HG03571 (cell line): ENCODE results near the gene FANCE.
"Not testable (repeated sequence)": the region's sequence is repeated elsewhere in the genome, so short reads cannot be mapped to it uniquely, and the experiment has no call there.

Source experiments
- ATAC-seq: cut with Tn5 transposase; IDR thresholded peaks from one replicate; pipeline ENCODE4 v1.9.1; 2021; ENCODE audit not compliant: unreplicated experiment

Gene FANCE

DNA sequence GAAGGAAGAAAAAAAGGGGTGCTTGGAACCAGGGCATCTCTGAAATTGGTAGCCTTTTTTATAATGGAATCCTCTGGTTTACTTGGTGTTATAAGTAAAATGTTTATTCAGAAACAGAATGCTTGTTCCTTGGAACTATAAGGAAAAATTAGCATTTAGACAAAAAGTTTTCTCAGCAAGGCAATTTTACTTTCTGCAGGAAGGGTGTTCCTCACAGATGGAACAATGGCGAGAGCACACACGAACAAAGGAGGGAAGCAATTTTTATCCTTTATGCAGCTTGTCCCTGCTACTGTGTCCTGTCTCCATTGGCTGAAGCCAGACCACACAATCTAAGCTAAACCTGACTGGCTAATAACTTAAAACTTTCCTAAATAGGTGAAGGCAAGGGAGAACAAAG lies 22.7 kb upstream of the FANCE start:
- ATAC-seq, result no peak

DNA sequence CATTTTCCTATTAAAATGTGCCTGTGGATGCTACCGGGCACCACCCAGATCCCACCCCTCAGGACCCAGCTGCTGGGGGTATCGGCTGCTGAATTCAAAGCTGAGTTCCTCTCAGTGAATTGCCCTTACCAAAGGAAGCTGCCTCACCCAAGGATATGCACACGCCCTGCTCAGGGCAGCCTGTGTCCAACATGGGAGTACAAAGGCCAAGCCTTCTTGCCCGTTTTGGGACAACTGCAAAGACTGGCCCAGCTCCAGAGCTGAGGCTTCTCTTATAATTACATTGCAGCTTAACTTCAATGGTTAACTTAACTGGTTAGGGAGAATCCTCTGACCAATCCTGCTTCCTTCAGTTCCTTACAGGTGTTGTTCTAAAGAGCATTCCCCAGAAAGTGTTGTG lies 19.8 kb upstream of the FANCE start:
- ATAC-seq, result no peak

DNA sequence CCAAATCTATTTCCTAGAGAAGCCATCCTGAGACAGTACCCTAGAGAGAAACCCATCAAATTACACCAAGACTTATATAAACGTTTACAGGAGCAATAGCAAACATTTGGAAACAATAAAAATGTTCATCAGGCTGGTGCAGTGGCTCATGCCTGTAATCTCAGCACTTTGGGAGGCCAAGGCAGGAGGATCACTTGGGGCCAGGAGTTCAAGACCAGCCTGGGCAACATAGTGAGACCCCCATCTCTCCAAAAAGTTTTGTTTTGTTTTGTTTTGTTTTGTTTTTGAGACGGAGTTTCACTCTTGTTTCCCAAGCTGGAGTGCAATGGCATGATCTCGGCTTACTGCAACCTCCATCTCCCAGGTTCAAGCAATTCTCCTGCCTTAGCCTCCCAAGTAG lies 19.4 kb upstream of the FANCE start:
- not testable (repeated sequence) for ATAC-seq

DNA sequence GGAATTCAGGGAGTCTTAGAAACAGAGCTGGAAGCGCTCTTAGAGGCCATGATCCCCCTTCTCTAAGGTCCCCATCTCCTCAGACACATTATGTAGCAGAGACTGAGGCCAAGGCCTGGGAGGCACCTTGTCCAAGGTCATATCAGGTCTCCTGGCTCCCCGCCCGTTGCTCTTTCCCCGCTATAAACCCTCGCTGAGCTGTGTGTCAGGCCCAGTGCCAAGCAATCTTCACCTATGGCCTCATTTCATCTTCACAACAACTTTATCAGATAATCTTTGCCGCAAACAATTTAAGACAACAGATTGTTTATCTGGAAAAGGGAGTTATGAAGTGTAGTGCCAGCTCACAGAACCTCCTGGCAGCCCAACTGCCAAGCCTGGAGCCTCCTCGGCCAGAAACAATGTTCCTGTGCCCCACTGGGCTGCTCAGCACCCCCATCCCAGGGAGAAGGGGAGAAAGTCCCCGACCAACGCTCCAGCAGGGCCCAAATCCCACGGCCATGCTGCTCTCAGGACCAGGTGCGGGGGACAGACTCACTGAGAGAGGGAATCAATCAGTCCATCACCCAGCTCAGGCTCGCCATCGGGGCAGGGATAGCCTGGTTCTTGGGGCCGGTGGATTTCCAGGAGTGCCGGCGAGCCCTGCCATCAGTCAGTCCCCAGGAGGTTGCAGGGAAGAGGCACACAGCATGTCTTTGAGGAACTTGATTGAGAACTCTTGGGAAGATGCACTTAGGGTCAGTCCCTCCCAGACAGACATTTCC lies 16.9 kb upstream of the FANCE start:
- no peak for ATAC-seq

DNA sequence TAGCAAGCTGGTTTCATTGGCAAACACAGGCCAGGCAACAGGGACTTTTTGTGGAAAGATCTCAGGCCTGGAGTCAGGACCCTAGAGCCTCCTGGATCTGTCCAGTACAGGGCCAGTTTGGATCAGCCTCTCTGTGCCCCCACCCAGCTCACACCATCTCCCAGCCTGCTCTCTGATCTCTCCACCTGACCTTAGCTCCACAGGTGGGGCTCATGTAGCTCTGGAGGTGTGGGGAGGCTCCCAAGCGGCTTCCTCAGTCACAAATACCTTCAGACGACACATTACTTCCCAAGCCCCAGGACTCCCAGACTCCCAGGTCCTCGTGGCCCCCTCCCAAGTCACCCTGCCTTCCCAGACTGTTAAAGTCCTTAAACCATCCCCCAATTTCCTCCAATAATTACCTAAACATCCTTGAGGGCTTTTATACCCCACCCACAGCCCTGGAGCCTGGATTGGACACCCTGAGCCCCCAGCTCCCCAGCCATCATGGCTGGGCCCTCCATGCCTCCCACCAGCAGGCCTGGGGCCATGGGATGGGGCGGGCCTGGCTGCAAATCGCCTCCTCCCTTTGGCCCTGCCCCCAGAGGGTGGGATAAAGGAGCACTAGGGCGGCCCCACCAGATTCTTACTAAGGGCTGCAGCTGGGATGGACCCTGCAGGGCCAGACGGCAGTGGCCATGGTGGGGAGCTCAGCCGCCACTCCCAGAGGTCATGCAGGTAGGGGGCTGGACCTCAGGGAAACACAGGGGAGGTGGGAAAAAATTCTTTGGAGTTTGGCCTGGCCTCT lies 15.9 kb upstream of the FANCE start:
- ATAC-seq, result no peak

DNA sequence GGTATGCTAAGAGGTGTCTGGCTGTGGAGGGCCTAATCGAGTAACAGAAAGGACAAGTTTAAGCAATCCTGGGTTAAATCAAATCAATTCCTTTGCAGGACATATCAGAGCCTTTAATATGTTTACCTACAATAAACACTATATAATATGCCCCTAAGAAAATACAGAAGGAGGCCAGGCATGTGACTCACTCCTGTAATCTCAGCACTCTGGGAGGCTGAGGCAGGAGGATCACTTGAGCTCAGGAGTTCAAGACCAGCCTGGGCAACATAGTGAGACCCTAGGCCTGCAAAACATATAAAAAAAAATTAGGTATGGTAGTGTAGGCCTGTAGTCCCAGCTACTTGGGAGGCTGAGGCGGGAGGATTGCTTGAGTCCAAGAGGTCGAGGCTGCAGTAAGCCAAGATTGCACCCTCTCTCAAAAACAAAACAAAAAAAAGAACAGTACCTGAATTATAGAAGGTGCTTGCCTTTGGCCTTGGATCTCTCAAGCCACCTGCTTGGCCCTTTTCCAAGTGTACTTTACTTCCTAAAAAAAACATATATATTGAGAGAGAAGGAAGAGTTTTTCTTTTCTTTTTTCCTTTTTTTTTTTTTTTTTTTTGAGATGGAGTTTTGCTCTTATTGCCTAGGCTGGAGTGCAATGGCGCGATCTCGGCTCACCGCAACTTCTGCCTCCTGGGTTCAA lies 13.6 kb upstream of the FANCE start:
- ATAC-seq, result not testable (repeated sequence)

DNA sequence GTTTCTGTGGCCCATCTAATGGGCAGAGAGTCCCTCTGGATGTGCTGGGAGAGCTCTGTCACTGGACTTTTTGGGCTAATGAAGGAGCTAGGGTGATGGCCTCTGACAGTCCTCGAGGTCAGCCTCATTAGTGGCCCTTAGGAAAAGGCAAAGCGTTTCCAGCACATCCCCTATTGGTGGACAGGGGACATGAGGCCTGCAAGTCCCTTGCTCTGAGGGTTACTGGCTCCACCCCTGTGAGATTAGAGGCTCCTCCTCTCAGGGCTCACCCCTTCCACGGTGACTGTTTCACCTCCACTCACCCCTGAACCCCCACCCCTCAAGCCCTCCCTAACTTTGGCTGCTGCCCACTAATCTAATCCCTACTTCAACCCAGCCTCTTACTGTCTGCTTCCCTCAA lies 12.8 kb upstream of the FANCE start:
- no peak for ATAC-seq

DNA sequence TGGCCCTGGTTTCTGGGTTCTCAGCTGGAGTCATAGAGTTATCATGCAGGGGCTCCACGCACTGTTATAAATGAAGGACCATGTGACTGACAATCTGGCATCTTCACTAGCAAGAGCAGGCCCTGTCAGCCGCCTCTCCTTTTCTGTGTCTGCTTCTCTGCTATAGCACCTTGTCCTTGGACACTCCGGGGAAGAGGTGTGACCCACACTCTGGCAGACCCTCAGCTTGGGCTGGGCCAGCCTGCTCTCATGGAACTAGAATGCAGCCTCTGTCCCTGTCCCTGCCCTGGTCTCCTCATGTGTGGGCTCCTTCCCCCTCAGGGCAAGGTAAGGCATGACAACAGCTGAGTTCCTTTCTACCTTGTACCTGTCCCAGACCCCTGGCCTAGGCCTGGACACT lies 10.9 kb upstream of the FANCE start:
- no peak for ATAC-seq

DNA sequence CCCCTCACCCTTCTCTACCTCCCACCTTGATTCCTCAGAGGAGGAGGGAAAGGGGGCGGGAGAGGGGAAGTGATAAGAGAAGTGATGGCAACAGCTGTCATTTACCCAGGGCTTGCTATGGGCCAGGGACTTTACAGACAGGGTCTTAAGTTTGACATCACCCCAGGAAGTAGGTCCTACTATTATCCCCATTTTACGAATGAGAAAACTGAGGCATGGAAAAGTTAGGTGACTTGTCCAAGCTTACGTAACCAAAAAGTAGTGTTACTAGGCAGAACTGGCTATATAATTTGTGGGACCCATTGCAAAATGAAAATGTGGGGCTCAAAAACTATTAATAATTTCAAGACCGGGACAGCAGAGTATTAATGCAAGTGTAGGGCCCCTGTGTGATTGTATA lies 10.5 kb upstream of the FANCE start:
- no peak for ATAC-seq

DNA sequence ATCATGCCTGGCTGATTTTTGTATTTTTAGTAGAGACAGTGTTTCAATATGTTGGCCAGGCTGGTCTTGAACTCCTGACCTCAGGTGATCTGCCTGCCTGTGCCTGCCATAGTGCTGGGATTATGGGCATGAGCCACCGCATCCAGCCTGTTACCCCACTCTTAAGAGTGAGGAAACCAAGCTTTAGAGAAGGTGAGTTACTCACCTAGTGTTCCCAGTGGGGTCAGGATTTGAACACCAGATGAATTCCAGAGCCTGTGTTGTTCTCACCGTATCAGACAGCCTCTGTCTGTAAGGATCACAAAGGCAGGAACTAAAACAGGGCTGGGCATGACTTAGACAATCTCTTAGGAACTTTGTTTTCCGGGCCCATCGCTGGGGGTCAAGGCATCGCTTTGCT lies 9.4 kb upstream of the FANCE start:
- no peak for ATAC-seq

DNA sequence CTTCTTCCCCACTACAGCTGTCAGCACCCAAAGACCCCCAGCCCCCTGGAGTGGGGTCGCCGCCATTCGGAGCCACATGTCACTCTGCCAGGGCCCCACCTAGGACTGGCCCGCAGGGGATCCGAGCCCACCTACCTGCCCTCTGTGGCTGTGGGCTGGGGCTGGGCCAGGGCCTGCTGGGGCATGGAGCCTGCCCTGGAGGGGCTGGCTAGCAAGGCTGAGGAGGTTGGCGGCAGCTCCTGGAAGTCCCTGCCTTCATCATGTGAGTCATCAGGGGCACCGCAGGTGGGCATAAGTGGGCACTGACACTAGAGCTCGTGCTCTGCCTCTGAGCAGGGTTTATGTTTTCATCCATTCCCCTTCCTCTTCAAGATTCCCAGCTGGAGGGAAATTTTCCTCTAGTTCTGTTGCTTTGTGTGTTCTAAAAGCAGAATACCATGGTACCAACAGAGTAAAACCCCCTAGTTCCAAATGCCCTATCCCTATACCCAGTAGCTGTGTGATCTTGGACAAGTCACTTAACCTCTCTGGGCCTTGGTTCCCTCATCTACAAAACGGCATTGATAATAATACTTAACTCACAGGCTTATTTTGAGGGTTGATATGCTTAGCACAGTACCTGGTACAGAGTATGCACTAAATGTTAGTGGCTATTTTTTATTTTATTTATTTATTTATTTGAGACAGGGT lies 8.7 kb upstream of the FANCE start:
- no peak for ATAC-seq

DNA sequence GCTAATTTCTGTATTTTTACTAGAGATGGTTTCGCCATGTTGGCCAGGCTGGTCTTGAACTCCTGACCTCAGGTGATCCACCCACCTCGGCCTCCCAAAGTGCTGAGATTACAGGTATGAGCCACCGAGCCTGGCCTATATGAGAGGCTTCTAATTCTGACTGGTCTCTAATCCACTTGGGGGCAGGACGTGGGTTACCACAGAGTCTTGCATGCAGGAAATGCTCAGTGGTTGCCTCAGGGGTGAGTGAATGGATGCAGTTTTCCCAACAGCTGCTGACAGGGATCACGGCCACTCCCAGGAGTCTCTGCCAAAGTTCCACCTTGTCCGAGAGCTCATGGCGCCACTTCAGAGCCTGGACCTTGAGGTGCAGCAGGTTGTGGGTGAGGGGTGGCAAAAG lies 6.4 kb upstream of the FANCE start:
- ATAC-seq, result no peak

DNA sequence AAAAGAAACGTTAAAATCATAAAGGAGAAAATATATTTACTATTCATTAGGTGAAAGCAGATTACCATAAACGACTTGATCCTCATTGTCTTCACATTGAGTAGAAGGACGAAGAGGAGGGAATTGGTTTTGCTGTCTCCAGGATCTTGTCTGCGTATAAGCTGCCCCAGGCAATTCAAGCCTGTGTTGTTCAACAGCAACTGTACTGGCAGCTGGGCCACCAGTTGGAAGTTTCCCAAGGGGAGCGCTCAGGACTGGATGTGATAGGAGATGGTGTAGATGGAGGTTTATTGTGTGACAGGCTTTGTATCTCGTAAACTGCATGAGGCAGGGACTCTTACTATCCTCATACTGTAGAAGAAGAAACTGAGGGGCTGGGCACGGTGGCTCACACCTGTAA lies 3.9 kb upstream of the FANCE start:
- no peak for ATAC-seq

DNA sequence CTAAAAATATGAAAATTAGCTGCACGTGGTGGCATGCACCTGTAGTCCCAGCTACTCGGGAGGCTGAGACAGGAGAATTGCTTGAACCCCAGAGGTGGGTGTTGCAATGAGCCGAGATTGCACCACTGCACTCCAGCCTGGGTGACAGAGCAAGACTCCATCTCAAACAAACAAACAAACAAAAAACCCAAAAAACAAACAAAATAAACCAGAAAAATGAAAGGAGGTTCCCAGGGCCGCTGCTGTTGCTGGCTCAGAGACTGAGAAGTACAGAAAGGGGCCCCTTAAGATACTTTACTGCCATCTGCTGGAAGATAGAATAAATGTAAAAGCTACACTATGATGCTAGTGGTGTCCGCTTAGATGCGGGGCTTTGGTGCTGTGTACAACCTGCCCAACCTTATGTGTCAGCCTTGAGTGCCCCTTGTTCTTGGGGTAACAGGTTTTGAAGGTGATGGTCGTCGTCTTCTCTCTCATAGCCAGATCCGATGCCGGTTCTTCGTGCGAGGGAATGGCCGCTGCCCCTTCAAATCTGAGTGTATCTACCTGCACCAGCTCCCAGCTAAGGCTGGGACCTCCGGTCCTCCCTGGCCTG lies 2.8 kb upstream of the FANCE start:
- no peak for ATAC-seq

DNA sequence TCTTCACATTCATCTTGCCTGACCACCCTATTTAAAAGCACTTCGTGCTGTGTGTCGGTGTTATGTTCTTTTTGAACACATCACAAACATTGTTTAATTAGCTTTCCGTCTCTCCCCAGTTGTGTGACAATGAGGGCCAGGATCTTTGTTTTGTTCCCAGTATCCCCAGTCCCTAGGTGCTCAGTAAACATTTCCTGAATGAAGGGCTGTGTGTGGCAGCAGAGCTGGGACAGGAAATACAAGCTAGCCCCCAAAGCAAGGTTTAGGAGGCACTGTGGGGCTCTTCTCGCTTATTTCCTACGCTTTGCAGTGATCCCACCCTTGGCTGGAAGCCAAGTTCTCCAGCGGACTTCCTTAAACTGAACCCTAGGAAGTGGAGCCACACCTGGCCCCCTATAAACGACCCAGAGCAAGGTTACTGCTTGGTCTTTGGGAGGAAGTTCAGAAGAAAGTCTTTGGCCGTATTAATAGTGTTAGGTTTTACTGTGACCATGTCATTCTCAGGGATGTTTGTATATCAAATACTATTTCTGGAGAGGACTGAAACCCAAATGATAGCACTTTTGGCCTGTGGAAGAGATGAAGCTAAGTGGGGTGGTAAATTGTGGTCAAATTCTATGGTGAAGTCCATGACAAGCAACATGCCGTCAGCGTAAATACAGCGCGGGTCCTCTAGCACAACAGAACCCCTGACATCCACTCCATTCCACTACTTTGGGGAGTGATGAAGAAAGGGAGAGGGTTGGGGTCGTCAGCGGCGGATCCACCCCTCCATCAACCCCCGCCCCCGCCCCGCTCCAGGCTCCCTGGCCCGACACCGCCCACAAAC lies 570 bp upstream of the FANCE start:
- ATAC-seq, result no peak

DNA sequence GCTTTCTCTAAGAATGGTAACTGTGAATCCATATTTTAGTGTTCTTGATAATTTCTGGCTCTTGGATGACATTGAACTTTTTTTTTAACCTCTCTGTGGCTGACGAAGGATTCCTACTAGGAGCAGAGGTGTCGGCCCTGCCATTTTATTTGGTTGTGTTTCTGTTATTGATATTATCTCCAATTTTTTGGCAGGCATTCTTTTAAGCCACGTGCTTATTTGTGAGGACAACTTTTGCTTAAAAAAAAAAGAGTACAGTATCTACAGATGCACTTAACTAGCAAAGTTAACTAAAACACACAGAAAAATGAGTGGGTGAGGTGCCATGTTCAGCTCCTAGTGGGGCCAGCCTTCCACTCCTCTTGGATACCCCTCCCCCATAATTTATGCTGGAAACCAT lies 1.1 kb downstream of the FANCE start:
- no peak for ATAC-seq

DNA sequence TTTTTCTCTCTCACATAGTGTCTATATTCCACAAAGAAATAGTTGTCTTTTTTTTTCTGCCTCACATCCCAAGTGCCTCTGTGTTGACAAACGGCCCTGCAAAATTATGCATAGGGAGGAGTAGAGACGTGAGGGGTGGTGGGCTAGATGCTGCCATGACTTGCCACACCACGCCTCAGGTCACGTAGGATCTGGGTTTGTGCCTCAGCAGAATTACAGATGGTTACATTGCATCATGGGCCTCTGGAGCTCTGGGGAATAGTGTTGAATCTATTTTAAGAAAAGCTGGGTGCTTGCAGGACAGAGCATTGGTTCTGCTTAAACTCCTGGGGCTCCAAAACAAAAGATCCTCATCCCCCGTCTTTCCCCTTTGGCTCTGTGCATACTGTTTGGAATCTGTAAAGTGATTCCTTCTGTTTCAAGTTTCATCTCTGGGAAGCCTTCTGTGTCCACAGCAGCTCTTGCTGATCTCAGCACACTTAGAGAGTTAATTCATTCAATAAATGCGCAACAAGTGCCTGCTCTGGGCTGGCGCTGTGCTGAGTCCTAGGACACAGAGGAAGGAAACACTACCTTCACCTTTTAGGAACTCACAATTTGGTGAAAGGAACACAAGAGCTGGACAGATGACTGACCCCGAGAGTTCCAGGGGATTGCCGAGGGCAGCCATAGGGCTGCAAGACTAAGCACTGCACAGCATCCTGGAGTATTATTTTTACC lies 2.4 kb downstream of the FANCE start:
- no peak for ATAC-seq

DNA sequence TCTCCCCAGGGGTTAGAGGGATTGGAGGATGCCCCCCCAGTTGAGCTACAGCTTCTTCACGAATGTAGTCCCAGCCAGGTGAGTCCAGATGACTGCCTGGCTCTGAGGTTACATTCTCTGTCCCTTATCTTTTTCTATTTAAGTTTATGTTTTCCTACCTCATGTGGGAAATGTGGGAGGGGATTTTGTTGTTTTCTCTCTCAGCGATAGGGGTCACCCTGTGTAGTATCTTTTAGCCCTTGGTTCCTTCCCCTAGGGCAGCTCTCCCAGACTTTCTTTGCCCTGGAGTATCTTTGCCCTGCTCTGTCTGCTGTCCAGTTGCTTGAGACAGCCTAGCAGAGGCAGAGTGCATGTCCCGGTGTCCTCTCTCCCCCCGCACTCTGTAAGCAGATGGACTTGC lies 5.8 kb downstream of the FANCE start:
- ATAC-seq, result no peak

DNA sequence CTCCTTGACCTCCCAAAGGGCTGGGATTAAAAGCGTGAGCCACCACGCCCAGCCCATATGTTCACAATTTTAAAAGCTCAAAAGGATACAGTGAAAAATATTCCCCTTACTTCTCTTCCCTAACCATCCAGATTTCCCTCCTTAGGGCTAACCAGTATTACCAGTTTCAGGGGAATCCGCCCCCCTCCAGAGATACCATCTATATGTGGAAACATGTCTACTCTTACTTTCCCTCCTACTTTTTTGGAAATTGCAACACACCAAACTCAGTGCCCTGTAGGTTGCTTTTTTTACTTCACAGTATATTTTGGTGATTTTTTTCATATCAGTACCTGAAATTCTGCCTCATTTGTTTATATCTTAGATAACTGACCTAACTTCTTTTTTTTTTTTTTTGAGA lies 9.1 kb downstream of the FANCE start:
- no peak for ATAC-seq

DNA sequence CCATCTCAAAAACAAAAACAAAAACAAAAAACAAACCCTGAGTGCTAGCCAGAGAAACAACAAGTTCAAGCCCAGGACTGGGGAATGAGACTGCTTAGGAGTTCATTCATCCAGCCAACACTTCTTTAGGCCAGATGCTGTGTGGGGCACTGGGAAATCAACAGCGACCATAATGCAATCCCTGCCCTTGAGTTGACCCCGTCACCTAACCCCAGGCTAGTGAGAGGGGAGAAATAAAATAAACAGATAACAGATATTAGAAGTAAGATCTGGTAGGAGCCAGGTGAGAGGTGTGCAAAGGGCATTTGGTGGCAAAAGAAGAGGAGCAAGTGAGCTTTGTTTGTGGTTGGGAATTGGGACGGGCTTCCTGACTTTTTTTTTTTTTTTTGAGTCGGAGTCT lies 11.2 kb downstream of the FANCE start:
- no peak for ATAC-seq
